Measurements from ENCODE around the gene MYCBPAP.

- TF ChIP-seq CTCF (IDR thresholded peaks at IDR 0.05; ENCODE audit: low read length) (no peak), EZH2 (IDR thresholded peaks at IDR 0.05; ENCODE audit: borderline replicate concordance, low read length) (no peak)
Observed at GRCh38 chr17:50468304-50469207, 39.7 kb upstream of the MYCBPAP start, which contains the start of gene CHAD.
